Raji (cell line): ENCODE data around the gene ZBTB7B.

Experiments
- POLR2A ChIP-seq: IDR thresholded peaks from 2 replicates; pipeline ENCODE4 v1.6.1; 2011; ENCODE audit warnings: low read depth, low read length, control low read depth; ENCODE audit not compliant: insufficient read depth

ZBTB7B gene

GRCh38 chr1:155002464-155003226 is at the start of gene ZBTB7B:
Gene ZBTB7B, plus strand, starts transcription at chr1:155002802. Its CDS starts 11,859 bp downstream, at chr1:155014661.
- TF ChIP-seq POLR2A, result no peak

DNA sequence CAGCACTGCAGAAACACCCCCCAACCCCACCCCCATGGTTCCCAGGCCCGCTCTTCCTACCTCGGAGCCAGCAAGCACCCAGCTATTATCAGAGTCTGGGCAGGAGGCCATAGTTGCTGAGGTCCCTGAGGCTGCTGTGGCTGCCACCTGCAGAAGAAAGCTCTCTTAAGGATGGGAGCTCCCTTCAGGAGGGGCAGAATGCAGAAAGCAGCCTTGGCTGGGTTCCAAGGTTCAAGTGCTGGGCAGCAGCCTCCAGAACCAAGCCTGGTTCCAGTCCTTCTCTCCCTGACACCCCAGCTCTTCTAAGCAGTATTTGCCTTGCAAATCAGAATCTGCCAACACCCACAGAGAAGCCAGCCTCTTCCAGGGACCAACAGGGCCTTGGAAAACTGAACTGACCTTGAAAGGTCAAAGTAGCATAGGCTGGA is 49.0 kb upstream of the ZBTB7B start:
- TF ChIP-seq POLR2A, result peak; percentile 49; the same call in 1 of the 2 replicates

DNA sequence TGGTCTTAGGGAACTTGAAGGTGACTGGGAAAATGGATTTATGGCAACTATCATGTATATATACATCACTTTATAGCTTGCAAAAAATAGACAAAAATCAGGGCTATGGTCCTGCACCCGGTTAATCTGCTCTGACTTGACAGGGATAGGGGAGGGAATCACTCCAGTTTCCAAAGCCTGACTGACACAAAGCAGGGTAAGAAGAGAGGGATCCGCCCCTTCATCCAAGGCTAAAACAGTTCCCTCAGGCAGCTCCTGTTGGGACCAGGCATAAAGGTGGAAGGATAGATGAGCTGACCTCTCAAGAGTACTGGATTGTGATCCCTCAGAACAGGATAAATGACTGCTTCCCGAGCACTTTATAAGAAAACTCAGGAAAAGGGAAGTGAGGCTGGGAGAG is 48.1 kb upstream of the ZBTB7B start:
- TF ChIP-seq POLR2A, result no peak; the same call in 1 of the 2 replicates

DNA sequence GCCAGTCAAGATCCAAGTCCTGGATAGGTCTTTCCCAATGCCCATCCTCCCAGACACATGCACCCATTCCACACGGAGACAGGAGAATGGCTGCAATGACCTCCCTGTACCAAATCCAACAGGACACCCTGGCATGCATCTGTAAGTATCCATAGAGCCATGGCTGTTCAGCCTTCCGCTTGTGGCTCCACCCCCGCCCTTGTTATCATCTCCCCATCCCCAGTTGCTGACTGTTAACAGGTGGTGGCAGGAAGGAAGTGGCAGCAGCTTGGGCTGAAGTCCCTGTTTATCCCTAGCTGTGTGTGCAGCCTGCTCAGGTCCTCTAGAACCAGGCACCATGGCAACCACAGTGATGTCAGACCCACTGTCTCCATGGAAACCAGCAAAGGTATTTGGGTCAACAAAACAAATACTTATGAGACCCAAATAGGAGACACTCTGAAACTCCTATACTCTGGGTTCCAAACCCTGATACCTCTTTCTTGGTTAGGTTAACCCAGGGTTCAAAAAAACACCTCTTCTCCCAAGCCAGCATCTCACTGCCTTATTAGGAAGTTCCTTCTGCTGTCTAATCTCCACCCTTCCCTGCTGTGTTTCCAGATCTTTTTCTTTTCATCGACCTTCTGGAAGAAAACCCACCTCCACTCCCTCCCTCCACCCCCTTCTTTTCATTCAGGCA is 47.4 kb upstream of the ZBTB7B start:
- TF ChIP-seq POLR2A, result peak; percentile 54

DNA sequence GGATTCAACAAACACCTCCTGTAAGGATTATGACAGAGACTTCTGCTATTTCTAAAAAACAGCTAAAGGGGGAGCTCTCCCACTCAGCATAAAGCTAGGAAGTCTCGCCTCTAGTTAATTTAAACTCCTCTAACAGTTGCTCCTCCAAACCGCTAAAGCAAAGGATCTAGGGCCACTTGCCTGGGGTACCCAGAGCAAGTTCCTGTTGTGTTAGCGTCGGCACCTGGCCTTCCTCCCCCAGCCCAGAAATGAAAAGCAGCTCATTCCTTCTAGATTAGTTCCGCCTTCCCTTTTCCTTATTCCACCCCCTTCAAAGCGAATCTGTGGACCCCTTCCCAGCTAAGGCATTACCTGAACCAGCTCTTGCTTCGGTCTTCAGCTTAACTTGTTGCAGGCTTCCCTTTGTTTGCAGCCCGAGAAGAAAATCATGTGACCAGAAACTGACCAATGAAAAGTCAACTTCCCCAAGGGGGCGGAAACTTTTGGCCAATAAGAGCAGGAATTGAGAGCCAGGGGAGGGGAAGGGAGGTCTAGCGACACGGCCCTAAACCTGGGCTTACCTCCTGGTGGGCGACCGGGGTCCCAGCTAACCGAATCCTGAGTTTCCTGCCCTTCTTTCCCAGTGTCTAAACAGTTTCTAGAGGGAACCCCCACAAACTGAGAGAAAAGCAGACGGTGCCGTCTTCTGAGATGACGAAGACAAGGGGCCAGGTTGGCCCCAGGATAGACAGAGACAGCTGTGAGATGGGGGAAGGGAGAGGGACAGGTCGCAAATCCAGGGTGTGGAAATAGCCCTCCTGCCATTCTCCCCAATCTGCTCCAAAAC is 46.7 kb upstream of the ZBTB7B start, which contains the start of gene PBXIP1:
PBXIP1 (minus strand) TSS at position 382 of the 826 bp plus-strand sequence. CDS start 2,378 bp downstream, outside the sequence.
- peak; percentile 36; the same call in 1 of the 2 replicates for TF ChIP-seq POLR2A

DNA sequence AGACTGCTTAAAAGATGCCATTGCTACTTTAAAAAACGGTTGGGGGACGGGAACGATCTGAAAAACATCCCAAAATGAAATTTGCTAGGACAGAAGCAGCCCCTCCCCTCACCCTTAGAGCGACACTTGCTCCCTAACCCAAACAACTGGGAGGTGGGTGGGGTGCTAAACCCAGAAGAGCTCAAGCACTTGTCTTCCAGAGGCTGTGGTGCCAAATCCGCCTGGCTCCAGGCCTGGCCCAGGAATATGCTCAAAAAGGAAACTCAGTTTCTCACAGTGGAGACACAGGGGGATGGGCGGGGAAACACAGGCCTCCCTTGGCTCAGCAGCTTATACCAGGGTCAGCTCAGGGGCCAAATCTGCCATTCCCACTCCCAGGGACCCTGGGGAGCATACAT is 46.1 kb upstream of the ZBTB7B start:
- TF ChIP-seq POLR2A, result 0 out of 2 replicates have a peak, but pooled peaks have one; percentile 12

DNA sequence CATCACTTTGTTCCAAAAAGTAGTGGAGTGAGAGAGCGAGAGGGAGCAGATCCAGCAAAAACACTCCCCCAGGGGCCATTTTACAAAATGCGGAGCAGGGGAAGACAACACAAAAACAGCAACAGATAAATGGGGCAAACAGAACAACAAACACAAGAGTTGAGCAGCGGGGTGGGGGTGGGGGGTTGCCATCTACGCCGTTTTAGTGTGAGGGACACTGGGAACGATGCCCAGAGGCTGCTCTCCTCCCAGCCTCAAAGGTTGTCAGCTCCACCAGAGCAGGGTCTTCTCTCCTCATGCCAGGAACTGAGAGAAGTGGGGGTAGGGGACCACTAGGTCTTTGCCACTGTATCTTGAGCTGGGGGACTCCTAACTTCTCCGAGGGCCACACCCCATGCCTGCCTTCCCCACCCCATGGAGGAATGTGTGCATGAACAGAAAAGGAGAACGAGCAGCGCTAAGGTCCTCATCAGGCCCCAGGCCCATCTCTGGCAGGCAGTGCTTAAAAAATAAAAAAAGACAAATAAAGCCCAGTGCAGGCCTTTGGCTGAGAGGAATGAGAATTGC is 45.4 kb upstream of the ZBTB7B start:
- no peak for TF ChIP-seq POLR2A

GRCh38 chr1:154958036-154958435 is 44.6 kb upstream of the ZBTB7B start:
- TF ChIP-seq POLR2A, result no peak

- no peak for TF ChIP-seq POLR2A
Observed at GRCh38 chr1:154958681-154959425, 43.7 kb upstream of the ZBTB7B start.

- no peak for TF ChIP-seq POLR2A
Observed at GRCh38 chr1:154959426-154959780, 43.2 kb upstream of the ZBTB7B start.

- no peak for TF ChIP-seq POLR2A
Observed at GRCh38 chr1:154960446-154961136, 42.0 kb upstream of the ZBTB7B start.

DNA sequence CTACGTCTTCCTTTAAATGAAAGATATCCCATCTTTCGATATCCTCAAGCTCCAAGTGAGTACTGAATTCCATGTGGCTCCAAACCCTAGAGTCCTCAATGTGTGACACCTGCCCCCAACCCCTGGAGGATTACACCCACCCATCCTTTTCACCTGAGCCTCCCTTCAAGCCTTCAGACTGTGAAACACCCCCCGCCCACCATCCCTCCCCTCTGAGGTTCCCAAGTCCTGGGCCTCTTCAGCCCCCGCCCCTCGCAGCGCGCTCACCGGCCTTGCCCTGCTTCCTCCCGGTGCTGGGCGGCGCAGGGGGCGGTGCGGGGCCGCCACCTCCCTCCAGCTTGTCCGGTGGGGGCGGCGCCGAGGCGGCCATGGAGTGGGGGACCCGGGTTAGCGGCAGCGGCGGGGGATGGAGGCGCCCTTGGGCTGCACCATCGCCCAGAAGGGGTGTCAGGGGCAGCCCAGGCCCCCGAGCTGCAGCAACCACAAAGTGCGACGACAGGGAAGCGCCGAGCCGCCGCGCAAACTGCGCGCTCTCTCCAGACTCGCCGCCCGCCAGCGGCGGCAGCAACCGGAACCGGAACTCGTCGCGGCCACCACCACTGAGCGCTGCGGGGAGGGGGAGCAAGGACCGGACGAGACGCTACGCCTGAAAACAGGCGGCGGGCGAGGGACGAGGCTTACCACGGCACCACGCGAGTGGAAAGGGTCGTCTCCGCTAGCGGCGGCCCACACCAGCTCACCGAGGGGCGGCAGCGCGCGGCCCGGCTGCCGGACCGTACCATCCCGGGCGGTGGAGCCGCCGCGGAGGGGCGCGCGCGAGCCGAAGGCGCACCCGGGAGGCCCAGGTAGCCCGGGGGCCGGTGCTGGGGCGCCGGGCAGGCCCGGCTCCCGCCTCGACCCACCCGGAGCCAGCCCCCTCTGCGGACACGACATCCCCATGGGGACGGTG is 41.1 kb upstream of the ZBTB7B start, which contains the start of gene PYGO2:
PYGO2 (minus strand) TSS at position 576 of the 949 bp plus-strand sequence; CDS start at position 370, 206 bp downstream.
- TF ChIP-seq POLR2A, result peak; percentile 90

- TF ChIP-seq POLR2A, result no peak
Observed at GRCh38 chr1:154962156-154962749, 40.3 kb upstream of the ZBTB7B start.
